Endothelial cell of umbilical vein (primary cell): Measurements from ENCODE around the gene TPPP2. TPM values are rescaled to one million over a fixed set of nuclear protein-coding genes. Genes with fewer than 3 reads are reported as not detected.

Experiments
- BruUV-seq: library from RNA; stranded (reverse); fragments of 400-500 nt; replicated peaks from 2 replicates; lab custom pipeline; 2021; lab: Mats Ljungman, UMichigan
- CTCF ChIA-PET: fragments of 300-600, 350-600 bp; sonication (Branson Sonifier 250); formaldehyde crosslinking; loops from one replicate; lab custom pipeline; 2021; ENCODE audit warnings: antibody characterized with exemption, inconsistent platforms; lab: Charles Lee
- POLR2A ChIA-PET: fragments of 300-600, 350-600 bp; sonication (Branson Sonifier 250); formaldehyde crosslinking; loops from one replicate; lab custom pipeline; 2021; ENCODE audit warnings: antibody characterized with exemption, inconsistent platforms; lab: Charles Lee
- DNase-seq: peaks from one replicate; pipeline ENCODE4 v3.0.0-alpha.2; 2011; ENCODE audit warnings: low read depth, low spot score
- FAIRE-seq: peaks from 2 replicates; lab custom pipeline; 2011; peaks lifted over from hg19 to GRCh38; lab: Jason Lieb, UNC
- H2AFZ ChIP-seq: 2 replicates; pipeline ENCODE4 v1.6.0; 2012; ENCODE audit warnings: low read depth, low read length, control low read depth, inconsistent platforms
- H3K27ac ChIP-seq: 2 replicates; pipeline ENCODE4 v1.5.1; 2011; ENCODE audit warnings: low read depth, mild to moderate bottlenecking, control low read depth, low read length, moderate library complexity; ENCODE audit not compliant: insufficient read depth
- H3K27me3 ChIP-seq, 2 experiments: 2 replicates each; pipeline versions ENCODE4 v1.6.0 to v1.6.1; 2011; ENCODE audit warnings: low read length in 2 of 2, mixed read lengths in 1 of 2; ENCODE audit not compliant: control insufficient read depth in 2 of 2, insufficient read depth in 2 of 2
- H3K36me3 ChIP-seq, 2 experiments: 2 replicates in 1 of 2; 3 replicates in 1 of 2; pipeline ENCODE4 v1.5.1; 2011; ENCODE audit warnings: low read length in 2 of 2, mild to moderate bottlenecking in 1 of 2, moderate library complexity in 1 of 2; ENCODE audit not compliant: control insufficient read depth in 2 of 2, insufficient read depth in 2 of 2; ENCODE audit errors: extremely low read depth in 1 of 2
- H3K4me1 ChIP-seq: 3 replicates; pipeline ENCODE4 v1.5.1; 2011; ENCODE audit warnings: mild to moderate bottlenecking, low read length; ENCODE audit not compliant: control insufficient read depth, insufficient read depth; ENCODE audit errors: extremely low read depth
- H3K4me2 ChIP-seq: 2 replicates; pipeline ENCODE4 v1.6.1; 2011; ENCODE audit warnings: low read length, control low read depth, mixed read lengths; ENCODE audit not compliant: insufficient read depth
- H3K4me3 ChIP-seq, 3 experiments: fragments of 200-600 bp in 1 of 3; sonication (generic), shearing (Covaris generic) in 1 of 3; replicated peaks in 1 of 3; 2 replicates each; pipeline ENCODE4 v1.5.1; 2011 to 2016; ENCODE audit warnings: control low read depth in 3 of 3, low read length in 3 of 3, mild to moderate bottlenecking in 2 of 3, inconsistent platforms in 1 of 3, low read depth in 1 of 3, moderate library complexity in 1 of 3; ENCODE audit not compliant: insufficient read depth in 1 of 3
- H3K79me2 ChIP-seq: 2 replicates; pipeline ENCODE4 v1.6.0; 2012; ENCODE audit warnings: low read length, inconsistent platforms; ENCODE audit not compliant: control insufficient read depth, insufficient read depth
- H3K9ac ChIP-seq: replicated peaks from 2 replicates; pipeline ENCODE3; 2011; ENCODE audit warnings: low read length, control low read depth; ENCODE audit not compliant: insufficient read depth; ENCODE audit errors: extremely low read depth
- H3K9me1 ChIP-seq: replicated peaks from 3 replicates; pipeline ENCODE4 v1.6.0; 2011; ENCODE audit warnings: mild to moderate bottlenecking, low read length; ENCODE audit not compliant: control insufficient read depth, insufficient read depth; ENCODE audit errors: extremely low read depth
- H3K9me3 ChIP-seq: replicated peaks from 2 replicates; pipeline ENCODE4 v1.5.1; 2012; ENCODE audit warnings: low read length, inconsistent platforms; ENCODE audit not compliant: control insufficient read depth, insufficient read depth
- H4K20me1 ChIP-seq: replicated peaks from 2 replicates; pipeline ENCODE3; 2011; ENCODE audit warnings: mild to moderate bottlenecking, low read length; ENCODE audit not compliant: control insufficient read depth, insufficient read depth; ENCODE audit errors: extremely low read depth
- CTCF ChIP-seq, 2 donors: IDR thresholded peaks; 1 replicate in 1 of 2; 2 replicates in 1 of 2; pipeline ENCODE4 v1.5.1; 2011; ENCODE audit warnings: low read length in 2 of 2, mild to moderate bottlenecking in 2 of 2, moderate library complexity in 2 of 2, control low read depth in 1 of 2, inconsistent platforms in 1 of 2, low read depth in 1 of 2; ENCODE audit not compliant: insufficient read depth in 1 of 2; ENCODE audit errors: extremely low read depth in 1 of 2
- EZH2 ChIP-seq: IDR thresholded peaks from 2 replicates; pipeline ENCODE4 v1.6.1; 2012; ENCODE audit warnings: borderline replicate concordance, low read depth, mild to moderate bottlenecking, moderate library complexity, low read length, inconsistent platforms; ENCODE audit not compliant: severe bottlenecking
- FOS ChIP-seq: IDR thresholded peaks from 2 replicates; pipeline ENCODE4 v1.6.1; 2011; ENCODE audit warnings: mild to moderate bottlenecking, low read length, moderate library complexity, borderline replicate concordance; ENCODE audit not compliant: insufficient read depth
- GATA2 ChIP-seq: IDR thresholded peaks from 2 replicates; pipeline ENCODE4 v1.7.0; 2011; ENCODE audit warnings: low read depth, mild to moderate bottlenecking, moderate library complexity, mixed read lengths, low read length; ENCODE audit not compliant: insufficient read length, insufficient read depth
- JUN ChIP-seq: IDR thresholded peaks from 2 replicates; pipeline ENCODE4 v1.6.1; 2011; ENCODE audit warnings: borderline replicate concordance, low read depth; ENCODE audit not compliant: insufficient read length, insufficient read depth
- MAX ChIP-seq: IDR thresholded peaks from 2 replicates; pipeline ENCODE4 v1.6.1; 2011; ENCODE audit not compliant: insufficient read depth, insufficient read length
- MYC ChIP-seq: IDR thresholded peaks from one replicate; pipeline ENCODE4 v1.6.1; 2011; ENCODE audit warnings: mild to moderate bottlenecking, low read depth, low read length
- POLR2A ChIP-seq: IDR thresholded peaks from 2 replicates; pipeline ENCODE4 v1.6.1; 2012; ENCODE audit warnings: low read depth, mild to moderate bottlenecking, control low read depth, low read length
- POLR2AphosphoS5 ChIP-seq: IDR thresholded peaks from 2 replicates; pipeline ENCODE4 v1.6.1; 2012; ENCODE audit warnings: low read depth, mild to moderate bottlenecking, control low read depth, low read length, moderate library complexity; ENCODE audit not compliant: insufficient read depth
- dilution Hi-C: fragments of 300-500 bp; cut with MboI; formaldehyde crosslinking; loops from one replicate; pipeline ENCODE4 v1.15.0; 2019; ENCODE audit warnings: low sequenced_read_pairs; ENCODE audit not compliant: extremely low pct_ligation_motif_present
- intact Hi-C: fragments of 100-400 bp; cut with micrococcal nuclease; formaldehyde crosslinking; loops from one replicate; pipeline ENCODE4 v1.10.0; 2022
- polyA plus RNA-seq, 4 experiments: library from polyadenylated mRNA; depleted of rRNA in 3 of 4; stranded (reverse) in 3 of 4; unstranded in 1 of 4; fragments of >200 nt; gene quantifications; 2 replicates each; pipeline versions ENCODE4 v1.2.1 to v1.2.3, GENCODE V29; 2011 to 2012; ENCODE audit warnings: missing spikeins in 1 of 4
- total RNA-seq: library from RNA; stranded (reverse); gene quantifications from 2 replicates; pipeline ENCODE4 v1.2.3, GENCODE V29; 2021

Gene TPPP2
- total and polyA plus RNA-seq, 2 donors (not counting 3 experiments of a cell fraction or from before 2014, with no cell fraction given): not detected

GRCh38 chr14:21026274-21026987 is 3.6 kb upstream of the TPPP2 start:
- H3K27ac ChIP-seq: no peak overlapping the region
- H2AFZ ChIP-seq: no peak overlapping the region
- no peak for DNase-seq
- H3K9ac ChIP-seq: no peak overlapping the region
- no peak for TF ChIP-seq FOS
- no peaks in the 10 kb centered on the region for H3K9me1 ChIP-seq
- no peaks in the 10 kb centered on the region for H3K9me3 ChIP-seq
- H4K20me1 ChIP-seq: no peaks in the 10 kb centered on the region
- CTCF ChIA-PET: interaction anchor here (0.8 to 1.7 kb wide), 2 partner anchors 11 to 46 kb away, joined by 3 to 13 read pairs; no protein-coding TSS in a partner anchor
- dilution Hi-C loops: no loop called here
- no peaks in the 10 kb centered on the region for H3K4me1 ChIP-seq
- no peaks in the 10 kb centered on the region for H3K36me3 ChIP-seq
- no TSS peak for BruUV-seq
- H3K79me2 ChIP-seq: no peaks in the 10 kb centered on the region
- H3K4me3 ChIP-seq: no peak overlapping the region
- H3K4me2 ChIP-seq: no peak overlapping the region
- no peak for FAIRE-seq
- intact Hi-C loops: no loop called here
- H3K27me3 ChIP-seq: peaks cover 47 to 58% of the 10 kb centered on the region in 2 experiments
- POLR2A ChIA-PET: no interaction called here

- no peaks in the 10 kb centered on the region for H3K4me1 ChIP-seq
- CTCF ChIA-PET: interaction anchor here (1.7 kb wide), 1 partner anchor 12 kb away, joined by 13 read pairs; no protein-coding TSS in a partner anchor
These were observed 3.1 kb upstream of the TPPP2 start for GRCh38 chr14:21026988-21027315.

More at GRCh38 chr14:21026988-21027315, 3.1 kb upstream of the TPPP2 start:
- no TSS peak for BruUV-seq
- dilution Hi-C loops: no loop called here
- no peak for FAIRE-seq
- no peaks in the 10 kb centered on the region for H3K79me2 ChIP-seq
- TF ChIP-seq FOS (no peak), MYC (no peak), MAX (no peak), GATA2 (no peak), CTCF (IDR thresholded peaks at IDR 0.05; ENCODE audit: extremely low read depth in 1 of 2, insufficient read depth in 1 of 2, low read depth in 1 of 2, low read length in 2 of 2) (no peak), POLR2AphosphoS5 (no peak), EZH2 (no peak), POLR2A (no peak), JUN (no peak)
- H4K20me1 ChIP-seq: no peaks in the 10 kb centered on the region
- H2AFZ ChIP-seq: no peak overlapping the region
- DNase-seq: no peak
- no peak overlapping the region for H3K27ac ChIP-seq
- no peak overlapping the region for H3K9ac ChIP-seq
- no peak overlapping the region for H3K4me3 ChIP-seq
- H3K9me1 ChIP-seq: no peaks in the 10 kb centered on the region
- no peak overlapping the region for H3K4me2 ChIP-seq
- intact Hi-C loops: no loop called here
- POLR2A ChIA-PET: no interaction called here
- H3K27me3 ChIP-seq: peaks cover 46 to 53% of the 10 kb centered on the region in 2 experiments
- no peaks in the 10 kb centered on the region for H3K36me3 ChIP-seq
- H3K9me3 ChIP-seq: no peaks in the 10 kb centered on the region
